ENCODE measurements around the gene CFAP43.

Gene CFAP43

GRCh38 chr10:104231784-104232612 is at the start of gene CFAP43:
CFAP43 (minus strand) TSS chr10:104232364; CDS start chr10:104232246, 118 bp downstream.
- peak; percentile 98 to 99 for DNase-seq (ENCODE audit: low read depth in 2 of 2)

- DNase-seq (ENCODE audit: low read depth in 2 of 2): no peak
These were observed 49.5 kb upstream of the CFAP43 start for GRCh38 chr10:104281694-104282093.

- DNase-seq (ENCODE audit: low read depth in 2 of 2): no peak
These were observed 47.5 kb upstream of the CFAP43 start for GRCh38 chr10:104279550-104280259.

GRCh38 chr10:104277785-104278184 is 45.6 kb upstream of the CFAP43 start:
- no peak for DNase-seq (ENCODE audit: low read depth in 2 of 2)

GRCh38 chr10:104276192-104276591 is 44.0 kb upstream of the CFAP43 start:
- no peak for DNase-seq (ENCODE audit: low read depth in 2 of 2)

GRCh38 chr10:104274762-104275721 is 42.9 kb upstream of the CFAP43 start:
- DNase-seq (ENCODE audit: low read depth in 2 of 2): peak in 1 of 2 donors; percentile 41

- DNase-seq (ENCODE audit: low read depth in 2 of 2): no peak
These were observed 41.9 kb upstream of the CFAP43 start for GRCh38 chr10:104273899-104274575.

- no peak for DNase-seq (ENCODE audit: low read depth in 2 of 2)
These were observed 41.1 kb upstream of the CFAP43 start for GRCh38 chr10:104273286-104273685.

GRCh38 chr10:104268713-104269645 is 36.8 kb upstream of the CFAP43 start, which contains the start of gene GSTO2:
GSTO2 (plus strand) TSS chr10:104269184; CDS start chr10:104274916, 5,732 bp downstream.
- peak; percentile 93 to 96 for DNase-seq (ENCODE audit: low read depth in 2 of 2)

- DNase-seq (ENCODE audit: low read depth in 2 of 2): no peak
These were observed 36.2 kb upstream of the CFAP43 start for GRCh38 chr10:104268405-104268712.

- peak in 1 of 2 donors; percentile 24 for DNase-seq (ENCODE audit: low read depth in 2 of 2)
These were observed 35.7 kb upstream of the CFAP43 start for GRCh38 chr10:104267721-104268404.

GRCh38 chr10:104264783-104265182 is 32.6 kb upstream of the CFAP43 start:
- DNase-seq (ENCODE audit: low read depth in 2 of 2): no peak

GRCh38 chr10:104262055-104262454 is 29.9 kb upstream of the CFAP43 start:
- no peak for DNase-seq (ENCODE audit: low read depth in 2 of 2)

GRCh38 chr10:104260775-104261115 is 28.6 kb upstream of the CFAP43 start:
- no peak for DNase-seq (ENCODE audit: low read depth in 2 of 2)

- DNase-seq (ENCODE audit: low read depth in 2 of 2): no peak
These were observed 28.0 kb upstream of the CFAP43 start for GRCh38 chr10:104259999-104260774.

GRCh38 chr10:104259456-104259855 is 27.3 kb upstream of the CFAP43 start:
- DNase-seq (ENCODE audit: low read depth in 2 of 2): no peak

GRCh38 chr10:104258209-104258608 is 26.0 kb upstream of the CFAP43 start:
- DNase-seq (ENCODE audit: low read depth in 2 of 2): no peak

- DNase-seq (ENCODE audit: low read depth in 2 of 2): no peak
These were observed 25.1 kb upstream of the CFAP43 start for GRCh38 chr10:104257235-104257634.
